HG03196 (cell line): ENCODE measurements around the gene ALDH1B1.

Source experiments
- ATAC-seq: cut with Tn5 transposase; IDR thresholded peaks from one replicate; pipeline ENCODE4 v1.9.1; 2021; ENCODE audit not compliant: unreplicated experiment

The ALDH1B1 gene

DNA sequence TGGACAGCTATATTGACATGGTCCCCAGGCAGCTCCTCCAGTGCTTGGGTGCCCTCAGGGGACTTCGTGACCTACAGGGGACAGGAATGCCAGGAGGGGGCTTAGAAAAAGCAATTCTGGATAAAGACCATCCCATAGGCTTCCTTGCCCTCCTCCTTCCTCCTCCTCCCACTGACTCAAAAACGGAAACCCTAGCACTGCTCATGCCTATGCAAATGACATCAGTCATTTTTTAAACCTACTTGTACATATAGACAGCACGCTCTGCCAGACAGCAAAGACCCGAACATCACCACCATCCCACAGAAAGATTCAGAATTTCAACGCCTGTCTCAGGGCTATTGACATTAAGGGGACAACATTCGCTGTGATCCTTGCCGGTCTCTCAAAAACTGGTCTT is 20.8 kb downstream of the ALDH1B1 start:
- no peak for ATAC-seq

DNA sequence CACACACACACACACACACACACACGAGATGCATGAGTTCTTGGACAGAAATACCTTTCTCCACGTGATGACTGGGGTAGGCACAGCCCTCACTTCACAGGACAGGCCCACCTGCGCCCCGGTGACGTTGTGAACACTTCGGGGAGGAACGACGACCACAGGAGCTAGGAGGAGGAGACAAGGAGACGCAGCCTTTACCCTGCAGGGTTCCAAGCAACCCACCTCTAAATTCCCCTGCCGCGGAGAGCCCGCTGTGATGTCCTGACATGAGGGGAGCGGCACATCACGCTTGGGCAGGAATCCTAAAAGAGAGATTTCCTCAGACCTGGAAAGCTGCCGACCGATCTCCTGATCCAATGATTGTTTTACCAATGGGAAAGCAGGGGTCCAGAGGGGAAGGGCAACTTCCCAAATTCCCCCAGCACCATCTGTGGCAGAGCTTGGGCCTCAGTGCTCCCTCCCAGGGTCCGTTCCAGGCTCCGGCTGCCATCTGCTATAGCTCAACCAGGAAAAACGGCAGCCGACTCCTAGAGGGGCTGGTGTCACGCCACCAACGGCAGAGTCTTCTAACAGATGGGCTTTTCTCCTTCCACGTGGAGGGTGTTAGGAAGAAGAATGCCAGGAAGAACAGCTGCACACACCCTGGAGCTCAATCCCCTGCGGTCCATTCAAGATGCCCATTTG is 21.7 kb downstream of the ALDH1B1 start:
- ATAC-seq, result no peak

DNA sequence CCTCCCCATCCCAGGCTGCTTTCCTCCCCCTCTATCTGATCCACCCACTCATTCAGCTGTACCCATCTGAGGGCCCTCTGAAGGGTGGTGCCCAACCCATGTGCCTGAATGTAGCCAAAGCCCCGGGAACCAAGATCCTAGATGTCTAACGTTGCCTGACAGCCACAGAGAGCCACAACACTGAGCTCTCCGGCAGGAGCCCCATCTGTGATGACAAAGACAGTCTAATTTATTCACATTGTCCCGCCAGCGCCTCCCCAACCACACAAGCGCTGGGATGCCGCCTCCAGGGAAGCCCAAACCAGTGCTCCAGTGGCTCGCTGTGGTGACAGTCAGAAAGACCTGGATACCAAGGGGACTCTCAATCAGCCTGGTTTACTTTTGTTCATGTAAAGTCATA is 23.4 kb downstream of the ALDH1B1 start:
- ATAC-seq, result no peak

DNA sequence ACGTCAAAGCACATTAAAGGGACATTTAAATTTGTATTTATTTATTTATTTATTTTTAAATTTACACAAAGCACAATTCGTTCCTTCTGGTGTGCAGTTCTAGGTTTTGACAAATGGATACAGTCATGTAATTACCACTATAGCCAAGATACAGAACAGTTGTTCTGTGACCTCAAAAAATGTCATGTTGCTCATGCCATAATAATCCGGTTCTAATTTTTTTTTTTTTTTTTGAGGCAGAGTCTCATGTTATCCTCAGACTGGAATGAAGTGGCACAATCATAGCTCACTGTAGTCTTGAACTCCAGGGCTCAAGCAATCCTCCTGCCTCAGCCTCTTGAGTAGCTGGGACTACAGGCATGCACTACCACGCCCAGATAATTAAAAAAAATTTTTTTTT is 24.0 kb downstream of the ALDH1B1 start:
- no peak for ATAC-seq

DNA sequence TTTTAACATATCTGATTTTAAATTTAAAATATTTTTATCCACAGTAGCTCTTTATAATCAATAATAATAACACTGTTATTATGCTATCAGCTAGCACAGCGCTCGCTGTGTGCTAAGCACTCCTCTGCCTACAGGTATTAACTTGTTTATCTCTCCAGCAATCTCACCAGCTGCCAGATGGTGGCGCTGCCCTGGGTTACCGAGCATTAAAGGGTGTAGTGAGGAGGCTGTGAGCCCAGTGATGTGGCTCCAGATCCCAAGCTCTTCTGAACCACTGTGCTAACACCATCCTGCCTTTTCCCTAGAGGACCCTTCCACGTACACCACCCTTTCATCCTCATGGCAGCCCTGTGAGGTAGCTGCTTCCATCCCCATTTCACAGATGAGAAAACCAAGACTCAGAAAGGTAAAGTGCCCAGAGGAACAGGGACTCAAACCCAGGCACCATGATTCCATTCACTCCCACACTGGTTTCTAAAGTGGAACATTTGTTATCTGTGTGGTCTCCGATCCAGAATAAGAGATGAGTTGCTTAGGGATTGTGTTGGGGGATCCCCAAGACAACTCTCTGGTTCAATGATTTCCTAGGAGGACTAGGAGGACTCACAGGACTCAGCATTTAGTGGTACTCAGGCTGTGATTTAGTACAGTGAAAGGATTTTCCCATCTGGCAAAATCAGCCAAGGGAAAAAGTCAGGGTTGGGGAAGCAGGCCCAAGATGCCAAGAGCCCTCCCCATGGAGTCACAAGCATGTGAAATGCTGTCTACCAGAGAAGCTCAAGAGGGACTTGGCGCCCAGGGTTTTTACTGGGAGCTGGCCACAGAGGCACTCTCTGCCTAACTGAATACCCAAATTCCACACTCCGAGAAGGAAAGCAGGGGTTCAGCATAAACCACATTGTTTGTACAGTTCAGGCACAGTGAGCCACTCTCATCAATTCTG is 24.8 kb downstream of the ALDH1B1 start:
- no peak for ATAC-seq

DNA sequence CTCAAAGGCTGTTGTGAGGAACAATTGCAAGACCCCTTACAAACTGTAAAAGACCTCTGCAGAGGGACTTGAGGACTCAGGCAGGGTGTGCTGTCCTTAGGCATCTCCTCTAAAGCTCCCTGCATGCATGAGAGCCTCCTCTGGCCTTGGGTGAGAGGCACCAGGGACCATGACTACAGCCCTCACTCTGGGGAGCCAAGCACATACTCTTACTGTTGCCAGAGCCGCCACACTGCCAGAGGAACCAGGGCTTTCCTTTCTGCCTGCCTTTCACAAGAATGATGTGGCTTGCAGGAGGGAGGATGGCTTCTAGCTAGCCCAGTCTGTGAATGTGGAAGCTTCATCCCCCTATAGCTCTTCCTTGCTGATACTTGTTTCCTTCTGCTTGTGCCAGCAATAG is 25.9 kb downstream of the ALDH1B1 start:
- ATAC-seq, result no peak

DNA sequence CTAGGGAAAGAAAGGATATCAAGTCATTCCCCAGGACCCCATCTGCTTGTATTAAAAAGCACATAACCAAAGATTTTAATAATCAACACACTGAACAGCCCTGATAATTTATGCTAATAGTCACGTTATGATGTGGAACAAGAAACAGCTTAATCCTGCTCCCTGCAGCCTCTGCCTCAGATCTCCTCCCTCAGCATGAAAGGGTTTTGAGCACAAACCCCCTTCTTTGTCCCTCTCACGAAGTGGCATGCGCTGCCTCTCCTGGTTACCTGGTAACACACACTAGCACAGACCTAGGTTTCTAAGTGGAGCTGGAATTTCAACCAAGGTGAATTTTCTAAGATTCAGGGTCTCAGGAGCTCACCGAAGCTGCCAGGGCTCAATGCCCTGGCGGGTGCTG is 26.7 kb downstream of the ALDH1B1 start:
- ATAC-seq, result no peak

DNA sequence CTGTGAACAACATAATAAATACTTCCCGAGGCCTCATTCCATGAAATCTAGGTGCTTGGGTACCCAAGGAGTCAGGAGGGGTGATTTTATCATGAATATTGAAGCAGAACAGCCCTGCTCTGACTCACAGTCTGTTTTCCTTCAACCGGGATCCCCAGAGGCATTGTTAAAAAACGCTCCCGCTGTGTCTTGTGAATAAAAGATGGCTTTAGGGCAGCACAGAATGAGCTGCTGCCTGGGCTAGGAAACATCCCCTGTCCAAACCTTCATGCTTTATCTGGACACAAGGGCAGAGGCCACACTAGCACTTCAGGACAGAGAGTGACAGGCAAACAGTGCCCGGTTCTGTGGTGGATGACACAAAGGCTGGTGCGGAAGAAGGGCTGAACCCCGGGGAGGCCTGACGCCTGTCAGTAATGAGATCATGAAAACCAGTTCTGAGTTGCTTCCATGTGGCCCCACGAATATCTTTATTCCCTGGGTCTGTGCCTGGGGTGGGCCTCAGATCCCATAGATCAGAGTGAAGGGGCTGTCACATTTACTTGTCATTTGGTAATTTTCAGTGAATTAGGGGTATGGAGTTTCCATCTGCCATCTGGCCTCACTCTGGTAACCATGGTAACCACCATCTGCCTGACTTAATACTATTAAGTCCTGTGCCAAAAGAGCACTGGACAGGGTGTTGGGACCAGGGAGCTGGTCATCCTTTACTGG is 29.2 kb downstream of the ALDH1B1 start:
- ATAC-seq, result no peak

DNA sequence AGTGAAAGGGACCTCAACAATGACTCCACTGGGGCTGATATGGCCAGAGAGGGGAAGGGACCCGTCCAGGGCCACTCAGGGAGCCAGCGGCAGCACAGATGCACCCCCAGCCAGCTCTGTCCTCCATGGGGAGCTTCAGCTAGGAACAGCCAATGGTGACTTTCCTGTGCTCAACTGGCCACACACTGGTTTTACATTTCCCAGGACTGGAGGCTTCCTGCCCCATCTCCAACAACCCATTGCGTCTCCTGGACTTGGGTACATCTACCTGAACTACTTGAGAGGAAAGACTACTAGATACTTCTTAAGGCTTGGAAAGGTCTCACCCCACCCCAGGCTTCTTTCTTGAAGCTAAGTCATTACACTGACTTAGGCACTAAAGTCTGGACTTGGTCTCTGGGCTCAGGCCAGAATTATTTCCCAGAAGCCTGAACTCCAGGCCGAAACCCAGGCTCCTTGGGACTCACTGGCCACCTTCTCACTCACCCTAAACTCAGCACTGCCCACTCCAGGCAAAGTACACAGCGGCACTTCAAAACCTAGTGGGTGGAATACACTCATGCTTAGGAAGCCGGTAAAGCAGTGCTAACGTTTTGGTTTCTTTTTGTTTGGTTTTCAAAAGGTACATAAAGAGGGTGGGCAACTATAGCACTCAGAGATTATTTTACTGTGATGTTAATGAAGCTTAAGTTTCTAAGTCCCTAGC is 30.2 kb downstream of the ALDH1B1 start:
- no peak for ATAC-seq

DNA sequence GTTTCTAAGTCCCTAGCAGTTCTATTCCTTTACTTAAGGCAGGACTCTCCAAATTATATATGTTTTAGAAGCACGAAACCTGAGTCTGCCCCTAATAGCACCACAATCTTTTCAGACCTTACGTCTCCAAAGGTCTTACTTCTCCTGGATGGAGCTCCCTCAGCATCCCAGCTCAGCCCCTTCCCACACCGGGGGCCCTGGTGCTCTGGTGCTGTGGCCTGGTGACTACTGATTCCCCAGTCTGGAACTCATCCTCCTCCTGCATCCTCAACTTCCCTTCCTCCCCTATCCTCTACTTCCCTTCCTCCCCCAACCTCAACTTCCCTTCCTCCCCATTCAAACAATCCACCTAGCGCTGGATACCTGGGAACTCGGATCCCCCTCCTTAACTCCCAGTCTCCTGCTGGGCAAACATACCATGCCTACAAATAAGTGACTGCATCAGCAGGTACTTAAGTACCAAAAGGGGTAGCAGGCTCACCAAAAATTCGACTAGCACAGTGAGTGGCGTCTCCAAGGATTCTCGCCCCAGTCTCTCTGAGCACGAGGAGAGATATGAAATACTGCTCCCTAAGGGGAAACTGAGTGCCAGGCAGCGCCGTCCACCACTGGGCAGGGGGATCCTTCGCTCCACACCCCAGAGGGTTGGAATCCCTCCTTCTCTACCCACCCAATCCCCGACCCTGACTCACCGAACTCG is 30.9 kb downstream of the ALDH1B1 start:
- no peak for ATAC-seq

DNA sequence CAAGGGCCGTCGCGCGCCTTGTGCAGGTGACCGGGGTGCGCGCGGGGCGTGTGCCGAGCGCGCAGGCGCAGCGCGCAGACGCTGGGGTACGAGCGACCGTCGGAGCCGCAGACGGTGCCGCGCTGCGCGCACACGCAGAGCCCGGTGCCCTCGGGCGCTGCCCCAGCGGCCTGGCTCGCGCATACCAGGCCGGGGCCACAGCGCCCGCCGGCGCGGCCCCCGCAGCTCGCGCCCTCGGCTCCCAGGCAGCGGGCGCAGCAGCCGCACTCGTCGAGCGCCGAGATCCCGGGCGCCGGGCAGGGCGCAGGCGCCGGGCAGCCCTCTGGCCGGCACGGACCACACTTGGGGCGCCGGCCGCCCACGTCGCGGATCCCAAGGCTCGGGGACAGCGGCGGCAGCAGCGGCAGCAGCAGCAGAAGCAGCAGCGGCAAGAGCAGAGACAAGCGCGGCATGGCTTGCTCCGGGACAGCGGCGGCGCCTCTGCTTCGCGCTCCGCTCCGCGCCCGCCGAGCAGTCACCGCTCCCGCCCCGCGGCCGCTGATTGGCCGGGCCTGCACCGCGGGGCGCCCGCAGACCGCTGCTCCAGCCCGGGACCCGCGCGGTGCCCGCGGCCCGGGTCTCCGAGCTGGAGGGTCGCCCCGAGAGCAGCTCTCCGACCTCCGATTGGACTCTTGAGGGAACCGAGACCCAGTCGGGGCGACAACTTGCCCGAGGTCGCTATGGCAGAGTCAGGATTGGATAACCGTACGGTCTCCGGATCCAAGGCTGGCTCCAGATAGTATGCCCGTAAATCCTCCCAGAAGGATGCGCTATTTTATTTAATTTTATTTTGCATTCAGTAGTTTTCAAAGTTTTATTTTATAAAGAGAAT is 31.7 kb downstream of the ALDH1B1 start, which contains the start of gene IGFBPL1:
Gene IGFBPL1, minus strand, starts transcription at position 482 of the 871 bp plus-strand sequence. Its CDS starts 30 bp downstream, at position 452.
- ATAC-seq, result no peak

DNA sequence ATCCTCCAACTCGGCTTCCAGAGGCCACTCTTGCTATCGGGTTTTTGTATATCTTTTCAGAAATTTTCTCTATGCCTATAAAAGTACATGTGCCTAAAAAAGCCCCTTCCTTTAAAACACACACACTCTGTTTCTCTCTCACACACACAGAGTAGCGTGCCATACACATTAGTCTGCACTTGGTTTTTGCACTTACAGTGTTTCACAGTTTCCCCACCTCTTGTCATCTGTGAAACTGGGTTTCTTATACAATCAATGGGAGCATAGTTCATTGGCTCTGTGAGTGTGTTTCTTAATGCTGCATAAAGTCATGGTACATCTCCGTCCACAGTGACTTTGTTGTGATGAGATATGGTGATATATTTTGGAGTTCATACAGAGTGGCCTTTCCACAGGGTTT is 32.4 kb downstream of the ALDH1B1 start:
- ATAC-seq, result no peak

DNA sequence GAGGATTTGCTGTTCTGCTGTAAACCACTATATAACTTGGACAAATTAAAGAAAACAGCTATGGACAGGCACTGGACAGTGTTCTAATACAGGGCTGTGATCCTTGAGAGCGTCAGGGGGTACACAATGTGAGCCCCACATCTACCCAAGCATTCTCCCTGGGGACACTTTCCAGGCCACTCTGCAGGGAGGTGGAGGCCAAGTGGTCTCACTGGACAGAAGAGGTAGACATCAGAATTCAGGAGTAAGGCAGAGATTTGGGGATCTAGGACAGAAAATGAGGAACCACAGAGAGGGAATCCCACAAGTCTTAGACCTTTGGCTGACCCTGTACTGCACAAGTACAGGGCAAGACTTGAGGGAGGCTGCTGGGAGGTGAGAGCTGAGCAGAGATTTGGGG is 35.6 kb downstream of the ALDH1B1 start:
- no peak for ATAC-seq

DNA sequence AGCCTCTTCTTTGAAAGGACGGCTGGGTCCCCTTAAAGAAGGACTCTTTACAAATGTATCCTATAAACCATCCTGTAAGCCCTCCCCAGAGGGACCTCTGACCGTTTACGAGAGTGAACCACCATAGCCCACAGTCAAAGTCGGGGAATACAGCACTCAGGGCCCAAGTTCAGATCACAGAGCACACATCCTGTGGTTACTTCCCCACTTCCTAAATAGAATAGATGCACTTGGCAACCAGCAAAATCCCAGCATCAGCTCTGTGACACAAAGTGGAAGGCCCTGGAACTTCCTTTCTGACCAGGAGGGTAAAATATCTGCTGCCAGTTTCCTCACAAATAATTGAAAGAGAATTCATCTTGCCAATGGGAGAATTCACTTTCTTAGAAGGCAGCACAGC is 38.6 kb downstream of the ALDH1B1 start:
- ATAC-seq, result no peak

DNA sequence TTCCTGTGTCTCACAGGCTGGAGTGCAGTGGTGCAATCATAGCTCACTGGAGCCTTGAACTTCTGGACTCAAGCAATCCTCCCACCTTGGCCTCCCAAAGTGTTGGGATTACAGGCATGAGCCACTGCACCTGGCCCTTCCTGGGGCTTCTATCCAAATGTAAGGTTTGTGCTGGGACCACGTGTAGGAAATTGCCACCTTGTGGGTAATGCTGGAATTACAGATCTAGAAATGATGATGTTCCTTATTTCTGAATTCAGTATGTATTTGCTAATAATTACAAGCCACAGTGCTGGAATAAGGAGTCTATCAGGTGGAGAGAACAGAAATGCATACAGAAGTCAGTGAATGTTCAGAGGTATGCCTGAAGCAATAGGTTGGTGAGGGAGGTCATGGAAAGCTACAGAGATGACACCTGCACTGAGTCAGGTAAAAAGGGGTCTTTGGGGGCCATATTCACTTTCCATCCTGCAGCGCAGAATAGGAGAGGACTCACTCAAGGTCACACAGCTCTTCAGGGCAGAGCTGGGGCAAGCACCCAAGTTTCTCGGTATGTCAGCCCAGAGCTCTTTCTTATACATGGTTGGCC is 40.5 kb downstream of the ALDH1B1 start:
- no peak for ATAC-seq

DNA sequence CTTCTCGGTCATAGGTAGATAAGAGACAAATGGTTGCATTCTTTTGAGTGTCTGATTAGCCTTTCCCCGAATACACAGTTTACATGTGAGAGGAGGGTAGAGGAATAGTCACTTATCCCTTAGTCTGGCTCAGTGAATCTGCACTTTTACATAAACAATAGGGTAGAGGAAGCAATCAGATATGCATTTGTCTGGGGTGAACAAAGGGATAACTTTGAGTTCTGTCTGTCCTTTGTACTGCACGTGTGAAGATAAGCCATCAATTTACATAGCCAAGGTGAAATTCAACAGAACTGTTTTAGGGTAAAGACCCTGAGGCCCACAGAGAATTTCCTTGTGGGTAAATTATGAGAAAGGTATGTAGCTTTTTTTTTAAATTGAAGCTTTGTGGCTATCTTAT is 41.9 kb downstream of the ALDH1B1 start:
- ATAC-seq, result no peak

DNA sequence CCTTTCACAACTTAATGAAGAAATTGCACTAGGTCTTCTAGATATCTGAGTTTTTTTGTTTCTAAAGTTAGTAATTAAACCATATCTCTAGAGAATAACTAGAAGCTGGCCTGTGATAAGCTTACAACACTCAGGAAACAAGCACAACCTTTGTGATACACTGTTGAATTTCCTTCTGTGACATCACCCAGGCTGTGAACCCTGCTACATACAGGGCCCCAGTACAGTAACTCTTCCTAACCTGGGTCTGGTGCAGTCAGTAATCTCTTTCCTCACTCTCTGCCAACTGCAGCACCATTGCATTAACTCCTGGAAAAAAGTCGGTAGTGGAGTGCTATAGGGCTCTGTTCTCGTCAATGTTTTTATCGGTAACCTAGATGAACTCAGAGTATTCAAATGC is 42.4 kb downstream of the ALDH1B1 start:
- ATAC-seq, result no peak

DNA sequence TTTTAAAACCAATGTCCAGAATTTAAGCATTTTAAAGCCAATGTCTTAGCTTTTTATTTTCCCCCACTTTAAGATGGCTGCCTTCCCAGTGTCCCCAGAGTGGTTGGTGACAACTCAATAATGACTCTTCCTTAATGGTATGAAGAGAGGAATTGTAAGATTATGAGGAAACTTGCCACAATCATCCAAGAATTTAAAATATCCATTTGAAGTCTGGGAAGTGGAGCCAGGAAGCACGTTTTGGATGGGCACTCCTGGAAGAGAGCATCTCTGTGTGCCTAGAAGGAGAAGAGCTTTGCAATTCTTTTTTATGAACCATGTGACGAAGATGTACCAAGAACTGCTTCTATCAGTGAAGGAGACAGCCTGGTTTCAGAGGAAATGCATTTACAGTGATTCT is 43.0 kb downstream of the ALDH1B1 start:
- no peak for ATAC-seq

DNA sequence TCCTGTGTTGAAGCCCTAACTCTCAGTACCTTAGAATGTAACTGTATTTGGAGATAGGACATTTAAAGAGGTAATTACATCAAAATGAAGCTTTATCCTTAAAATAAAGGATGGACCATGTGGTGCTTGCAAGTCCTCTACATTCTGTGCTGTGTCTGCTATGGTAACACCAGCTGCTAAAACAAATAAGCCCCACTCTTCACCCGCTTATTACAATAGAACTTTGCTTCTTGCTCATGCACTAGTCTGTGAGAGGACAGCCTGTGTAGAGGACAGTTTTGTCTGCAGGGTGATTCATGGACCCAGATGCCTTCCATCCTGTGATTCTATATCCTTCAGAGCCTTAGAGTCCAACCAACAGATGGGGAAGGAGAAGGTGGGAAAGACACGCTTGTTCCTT is 44.2 kb downstream of the ALDH1B1 start:
- no peak for ATAC-seq
